HEK293 (cell line): ENCODE data around the gene BRD2.

Source experiments
- BCL11A ChIP-seq: fragments of 450-650 bp; formaldehyde crosslinking; IDR thresholded peaks from 2 replicates; pipeline ENCODE4 v1.5.1; 2016; ENCODE audit warnings: low read depth, missing biosample characterization, missing genetic modification characterization
- GFI1B ChIP-seq: fragments of 450-650 bp; formaldehyde crosslinking; IDR thresholded peaks from 2 replicates; pipeline ENCODE4 v1.5.1; 2016; ENCODE audit warnings: missing biosample characterization, missing genetic modification characterization
- HOXA7 ChIP-seq: sonication (generic); formaldehyde crosslinking; IDR thresholded peaks from 2 replicates; pipeline ENCODE4 v1.8.1; 2022; ENCODE audit warnings: missing genetic modification reagents, borderline replicate concordance
- KLF9 ChIP-seq: fragments of 450-650 bp; formaldehyde crosslinking; IDR thresholded peaks from 2 replicates; pipeline ENCODE4 v1.5.1; 2016; ENCODE audit warnings: missing biosample characterization, missing genetic modification characterization, low read depth
- PBX3 ChIP-seq: sonication (generic); formaldehyde crosslinking; IDR thresholded peaks from 2 replicates; pipeline ENCODE4 v1.8.1; 2022; ENCODE audit warnings: mild to moderate bottlenecking, moderate library complexity, missing genetic modification reagents
- PRDM6 ChIP-seq: fragments of 450-650 bp; formaldehyde crosslinking; IDR thresholded peaks from 2 replicates; pipeline ENCODE4 v1.5.1; 2017; ENCODE audit warnings: missing biosample characterization, missing genetic modification characterization
- SP2 ChIP-seq: fragments of 450-650 bp; formaldehyde crosslinking; IDR thresholded peaks from 2 replicates; pipeline ENCODE4 v1.5.1; 2016; ENCODE audit warnings: missing biosample characterization, missing genetic modification characterization
- SP3 ChIP-seq: fragments of 450-650 bp; formaldehyde crosslinking; IDR thresholded peaks from 2 replicates; pipeline ENCODE4 v1.5.1; 2016; ENCODE audit warnings: missing biosample characterization, missing genetic modification characterization
- ZBTB49 ChIP-seq: fragments of 450-650 bp; formaldehyde crosslinking; IDR thresholded peaks from 2 replicates; pipeline ENCODE4 v1.5.1; 2016; ENCODE audit warnings: missing biosample characterization, missing genetic modification characterization, low read depth
- ZBTB6 ChIP-seq: fragments of 450-650 bp; formaldehyde crosslinking; IDR thresholded peaks from 2 replicates; pipeline ENCODE4 v1.5.1; 2017; ENCODE audit warnings: missing biosample characterization, missing genetic modification characterization
- ZFHX2 ChIP-seq: fragments of 450-650 bp; formaldehyde crosslinking; conservative IDR thresholded peaks from 2 replicates; pipeline ENCODE4 v1.5.1; 2016; ENCODE audit warnings: missing biosample characterization, missing genetic modification characterization
- ZNF112 ChIP-seq: fragments of 450-650 bp; formaldehyde crosslinking; IDR thresholded peaks from 2 replicates; pipeline ENCODE4 v1.5.0; 2017; ENCODE audit warnings: missing biosample characterization, missing genetic modification characterization
- ZNF155 ChIP-seq: fragments of 450-650 bp; formaldehyde crosslinking; IDR thresholded peaks from 2 replicates; pipeline ENCODE4 v1.5.1; 2016; ENCODE audit warnings: missing biosample characterization, missing genetic modification characterization
- ZNF157 ChIP-seq: fragments of 450-650 bp; formaldehyde crosslinking; IDR thresholded peaks from 2 replicates; pipeline ENCODE4 v1.5.1; 2016; ENCODE audit warnings: missing biosample characterization, missing genetic modification characterization
- ZNF391 ChIP-seq: fragments of 450-650 bp; formaldehyde crosslinking; IDR thresholded peaks from 2 replicates; pipeline ENCODE4 v1.5.1; 2016; ENCODE audit warnings: low read depth, missing biosample characterization, missing genetic modification characterization, borderline replicate concordance
- ZNF426 ChIP-seq: fragments of 450-650 bp; formaldehyde crosslinking; IDR thresholded peaks from 2 replicates; pipeline ENCODE4 v1.5.1; 2017; ENCODE audit warnings: missing biosample characterization, missing genetic modification characterization, mild to moderate bottlenecking, inconsistent platforms, moderate library complexity
- ZNF518A ChIP-seq: fragments of 450-650 bp; formaldehyde crosslinking; conservative IDR thresholded peaks from 2 replicates; pipeline ENCODE4 v1.5.1; 2016; ENCODE audit warnings: low read depth, missing biosample characterization, missing genetic modification characterization
- ZNF558 ChIP-seq: fragments of 450-650 bp; formaldehyde crosslinking; IDR thresholded peaks from 2 replicates; pipeline ENCODE4 v1.5.1; 2016; ENCODE audit warnings: missing biosample characterization, missing genetic modification characterization
- ZNF610 ChIP-seq: fragments of 450-650 bp; formaldehyde crosslinking; IDR thresholded peaks from 2 replicates; pipeline ENCODE4 v1.5.1; 2016; ENCODE audit warnings: missing biosample characterization, missing genetic modification characterization, borderline replicate concordance
- ZNF768 ChIP-seq: fragments of 450-650 bp; formaldehyde crosslinking; IDR thresholded peaks from 2 replicates; pipeline ENCODE4 v1.5.1; 2018; ENCODE audit warnings: missing biosample characterization, mild to moderate bottlenecking, missing genetic modification characterization
- ZNF830 ChIP-seq: fragments of 450-650 bp; IDR thresholded peaks from 2 replicates; pipeline ENCODE4 v1.5.0; 2018; ENCODE audit warnings: missing biosample characterization, missing genetic modification characterization, low read depth, mild to moderate bottlenecking, moderate library complexity
- ZNF843 ChIP-seq: fragments of 450-650 bp; formaldehyde crosslinking; IDR thresholded peaks from 2 replicates; pipeline ENCODE4 v1.5.1; 2016; ENCODE audit warnings: missing biosample characterization, missing genetic modification characterization
- ZSCAN23 ChIP-seq: fragments of 450-650 bp; formaldehyde crosslinking; IDR thresholded peaks from 2 replicates; pipeline ENCODE4 v1.5.1; 2016; ENCODE audit warnings: missing biosample characterization, missing genetic modification characterization
- ZSCAN30 ChIP-seq: fragments of 450-650 bp; IDR thresholded peaks from 2 replicates; pipeline ENCODE4 v1.5.1; 2018; ENCODE audit warnings: missing biosample characterization, mild to moderate bottlenecking, missing genetic modification characterization, moderate library complexity
- ZSCAN4 ChIP-seq: fragments of 450-650 bp; formaldehyde crosslinking; IDR thresholded peaks from 2 replicates; pipeline ENCODE4 v1.5.1; 2017; ENCODE audit warnings: missing biosample characterization, missing genetic modification characterization

Gene BRD2

GRCh38 chr6:32973144-32974015 is 5.0 kb downstream of the BRD2 start (continued):
- no peak for TF ChIP-seq SP2 (tag by site-specific recombination)
- no peak for TF ChIP-seq PRDM6 (tag by site-specific recombination)
- no peak for TF ChIP-seq ZNF112 (tag by site-specific recombination)
- TF ChIP-seq ZNF843: no peak
- no peak for TF ChIP-seq ZNF610 (tag by site-specific recombination)
- TF ChIP-seq ZNF157 (tag by site-specific recombination): no peak
- peak; percentile 1; the same call in 1 of the 2 replicates for TF ChIP-seq SP3
- TF ChIP-seq ZNF558 (tag by site-specific recombination): no peak
- no peak for TF ChIP-seq HOXA7
- 0 out of 2 replicates have a peak, but pooled peaks have one; percentile 20 for TF ChIP-seq GFI1B (tag by site-specific recombination)
- 0 out of 2 replicates have a peak, but pooled peaks have one; percentile 21 for TF ChIP-seq ZNF518A (tag by site-specific recombination)
- no peak for TF ChIP-seq ZNF391 (tag by site-specific recombination)
- 0 out of 2 replicates have a peak, but pooled peaks have one; percentile 17 for TF ChIP-seq ZFHX2 (tag by site-specific recombination)
- TF ChIP-seq ZNF768 (tag by site-specific recombination): no peak
- no peak for TF ChIP-seq ZNF155 (tag by site-specific recombination)
- no peak for TF ChIP-seq ZSCAN30 (tag by site-specific recombination)
- 0 out of 2 replicates have a peak, but pooled peaks have one; percentile 17 for TF ChIP-seq KLF9 (tag by site-specific recombination)
- no peak for TF ChIP-seq ZBTB49 (tag by site-specific recombination)
- TF ChIP-seq ZSCAN23 (tag by site-specific recombination): no peak
- no peak; the same call in none of the 2 replicates for TF ChIP-seq ZNF426 (tag by site-specific recombination)
- TF ChIP-seq BCL11A (tag by site-specific recombination): no peak
- TF ChIP-seq ZSCAN4 (tag by site-specific recombination): no peak
- TF ChIP-seq ZBTB6: no peak
- TF ChIP-seq PBX3: no peak; the same call in 1 of the 2 replicates
- TF ChIP-seq ZNF830 (tag by site-specific recombination): no peak
